ENCODE measurements around the gene PIAS4.
"Not testable (repeated sequence)": the region's sequence is repeated elsewhere in the genome, so short reads cannot be mapped to it uniquely, and the experiment has no call there.

PIAS4 gene

DNA sequence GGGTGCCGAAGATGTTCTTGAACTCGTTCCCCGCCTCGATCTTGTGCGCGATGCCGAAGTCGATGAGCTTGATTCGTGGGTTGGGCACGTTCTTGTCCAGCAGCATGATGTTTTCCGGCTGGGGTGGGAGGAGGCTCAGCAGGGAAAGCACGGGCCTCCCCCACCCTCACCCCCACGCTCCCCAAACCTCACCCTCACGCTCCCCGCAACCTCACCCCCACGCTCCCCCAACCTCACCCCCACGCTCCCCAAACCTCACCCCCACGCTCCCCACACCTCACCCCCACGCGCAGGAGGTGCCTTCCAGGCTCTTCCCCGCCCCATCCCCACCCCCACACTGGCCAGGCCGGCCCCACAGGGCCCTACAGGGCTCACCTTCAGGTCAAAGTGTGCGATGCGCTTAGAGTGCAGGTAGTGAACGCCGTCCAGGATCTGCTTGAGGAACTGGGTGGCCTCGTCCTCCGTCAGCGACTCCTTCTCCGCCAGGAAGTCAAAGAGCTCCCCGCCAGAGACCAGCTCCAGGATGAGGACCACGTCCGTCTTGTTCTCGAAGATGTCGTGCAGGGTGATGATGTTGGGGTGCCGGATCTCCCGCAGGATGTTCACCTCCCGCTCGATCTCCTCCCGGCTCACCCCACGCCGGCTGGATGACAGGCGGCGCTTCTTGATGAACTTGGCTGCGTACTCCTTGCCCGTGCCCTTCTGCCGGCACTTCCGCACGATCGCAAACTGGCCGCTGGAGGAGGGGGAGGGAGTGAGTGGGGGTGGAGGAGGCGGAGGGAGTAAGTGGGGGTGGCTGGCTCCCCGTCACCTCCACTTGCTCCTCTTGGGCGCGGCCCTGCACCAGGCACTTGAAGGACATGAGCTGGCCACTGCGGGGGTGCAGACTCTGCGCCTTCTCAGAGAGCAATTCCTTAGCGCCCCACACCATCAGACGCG lies 43.0 kb upstream of the PIAS4 start:
- DNase-seq (ENCODE audit: low read depth, low spot score) = no peak
- H3K4me3 ChIP-seq (ENCODE audit: low read depth, low read length) = no peak overlapping the region
- TF ChIP-seq CTCF (IDR thresholded peaks at IDR 0.05; ENCODE audit: low read depth, low read length) = no peak
- in situ Hi-C loops (cut with HindIII; ENCODE audit: low sequenced_read_pairs) = no loop called here

- DNase-seq (ENCODE audit: low read depth, low spot score) = no peak
- in situ Hi-C loops (cut with HindIII; ENCODE audit: low sequenced_read_pairs) = no loop called here
- no peak for TF ChIP-seq CTCF (IDR thresholded peaks at IDR 0.05; ENCODE audit: low read depth, low read length)
- H3K4me3 ChIP-seq (ENCODE audit: low read depth, low read length) = no peak overlapping the region
These were observed 41.2 kb upstream of the PIAS4 start for GRCh38 chr19:3966051-3967017.

GRCh38 chr19:3967983-3968382 lies 39.6 kb upstream of the PIAS4 start:
- DNase-seq (ENCODE audit: low read depth, low spot score); H3K4me3 ChIP-seq (ENCODE audit: low read depth, low read length); in situ Hi-C loops (cut with HindIII; ENCODE audit: low sequenced_read_pairs): not testable (repeated sequence)

DNA sequence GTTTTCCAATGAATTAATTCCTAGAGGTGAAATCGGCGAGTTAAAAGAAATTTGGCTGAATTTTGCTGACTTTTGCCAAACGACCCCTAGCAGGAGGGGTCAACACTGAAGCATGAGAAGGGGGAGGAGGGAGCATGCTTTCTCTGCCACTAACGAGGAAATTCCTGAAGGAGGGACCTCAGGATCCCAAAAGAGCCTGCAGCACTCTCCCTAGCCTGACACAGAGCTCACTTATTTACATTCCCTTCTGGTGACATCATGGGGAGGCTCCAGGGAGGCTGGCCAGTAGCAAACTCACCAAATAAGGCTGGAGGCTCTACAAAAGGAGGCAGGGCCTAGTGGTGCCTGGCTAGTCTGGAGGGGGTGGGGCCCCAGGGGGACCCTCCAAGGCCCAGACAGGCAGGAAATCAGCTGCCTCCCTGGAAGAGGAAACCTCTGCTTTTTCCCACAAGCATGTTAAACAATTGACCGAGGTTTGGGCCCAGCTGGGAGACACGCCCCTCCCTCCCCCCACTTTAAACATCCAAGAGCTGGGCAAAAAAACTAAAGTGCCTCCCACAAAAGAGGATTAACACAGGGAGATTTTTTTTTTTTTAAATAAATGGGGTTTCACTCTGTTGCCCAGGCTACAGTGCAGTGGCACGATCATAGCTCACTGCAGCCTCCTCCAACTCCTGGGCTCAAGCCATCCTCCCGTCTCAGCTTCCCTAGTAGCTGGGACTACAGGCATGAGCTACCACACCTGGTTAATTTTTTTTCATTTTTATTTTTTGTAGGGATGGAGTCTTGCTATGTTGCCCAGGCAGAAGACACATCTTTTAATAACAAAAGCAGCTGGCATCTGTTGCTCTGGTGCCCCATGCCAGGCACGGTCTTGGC lies 38.7 kb upstream of the PIAS4 start:
- no peak for TF ChIP-seq CTCF (IDR thresholded peaks at IDR 0.05; ENCODE audit: low read depth, low read length)
- DNase-seq (ENCODE audit: low read depth, low spot score) = peak; percentile 99
- in situ Hi-C loops (cut with HindIII; ENCODE audit: low sequenced_read_pairs) = no loop called here
- peak overlapping the region; percentile 98 for H3K4me3 ChIP-seq (ENCODE audit: low read depth, low read length)

DNA sequence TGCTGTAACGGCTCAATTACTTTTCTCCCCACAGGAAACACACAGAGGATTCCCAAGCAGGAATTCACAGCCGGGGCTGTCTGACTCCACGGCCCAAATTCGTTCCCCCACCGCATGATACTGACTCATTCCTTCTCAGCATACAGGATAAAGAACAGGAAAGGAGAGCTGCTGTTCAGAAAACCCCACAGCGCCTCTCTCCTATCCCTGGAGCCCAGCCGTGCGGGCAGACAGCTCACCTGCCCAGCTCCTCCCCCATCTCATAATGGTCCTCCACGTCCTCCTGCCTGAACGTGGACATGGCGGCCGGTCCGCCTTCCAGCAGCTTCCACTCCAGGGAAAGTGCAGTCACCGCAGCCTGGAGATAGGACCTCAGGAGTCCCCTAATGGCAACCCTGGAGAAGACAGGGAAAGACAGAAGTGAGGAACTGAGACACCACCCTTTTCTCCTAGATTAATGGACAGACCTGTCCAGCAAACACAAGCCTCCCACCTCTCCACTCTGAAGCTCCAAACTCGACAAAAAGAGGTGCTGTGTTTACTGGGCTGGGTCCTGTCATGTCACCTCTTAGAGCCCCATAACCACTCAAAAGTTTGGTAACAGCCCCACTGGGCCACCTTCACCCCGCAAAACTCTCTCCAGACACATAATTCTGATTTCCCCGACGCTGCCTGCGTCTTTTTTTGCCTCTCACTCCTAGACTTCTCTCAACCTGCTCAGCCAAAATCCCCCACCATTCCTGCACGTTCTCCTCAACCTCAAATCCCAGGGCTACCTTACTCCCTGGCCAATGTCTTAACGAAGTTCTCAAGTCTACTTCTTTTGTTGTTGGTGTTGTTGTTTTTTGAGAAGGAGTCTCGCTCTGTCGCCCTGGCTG lies 37.9 kb upstream of the PIAS4 start:
- peak overlapping the region; percentile 98 for H3K4me3 ChIP-seq (ENCODE audit: low read depth, low read length)
- in situ Hi-C loops (cut with HindIII; ENCODE audit: low sequenced_read_pairs) = no loop called here
- peak; percentile 41 for TF ChIP-seq CTCF (IDR thresholded peaks at IDR 0.05; ENCODE audit: low read depth, low read length)
- peak; percentile 89 for DNase-seq (ENCODE audit: low read depth, low spot score)

GRCh38 chr19:3970313-3970807 lies 37.2 kb upstream of the PIAS4 start:
- no peak for DNase-seq (ENCODE audit: low read depth, low spot score)
- in situ Hi-C loops (cut with HindIII; ENCODE audit: low sequenced_read_pairs) = no loop called here
- peak overlapping the region; percentile 98 for H3K4me3 ChIP-seq (ENCODE audit: low read depth, low read length)
- no peak for TF ChIP-seq CTCF (IDR thresholded peaks at IDR 0.05; ENCODE audit: low read depth, low read length)

All from astrocyte of the spinal cord (primary cell).